ENCODE measurements around the gene TDP2. TPM values are rescaled to one million over a fixed set of nuclear protein-coding genes. Genes with fewer than 3 reads are reported as not detected.

The TDP2 gene
- total RNA-seq, 4 donors from 2014 or later, result 12.2 to 31.9 (median 19.7) TPM

DNA sequence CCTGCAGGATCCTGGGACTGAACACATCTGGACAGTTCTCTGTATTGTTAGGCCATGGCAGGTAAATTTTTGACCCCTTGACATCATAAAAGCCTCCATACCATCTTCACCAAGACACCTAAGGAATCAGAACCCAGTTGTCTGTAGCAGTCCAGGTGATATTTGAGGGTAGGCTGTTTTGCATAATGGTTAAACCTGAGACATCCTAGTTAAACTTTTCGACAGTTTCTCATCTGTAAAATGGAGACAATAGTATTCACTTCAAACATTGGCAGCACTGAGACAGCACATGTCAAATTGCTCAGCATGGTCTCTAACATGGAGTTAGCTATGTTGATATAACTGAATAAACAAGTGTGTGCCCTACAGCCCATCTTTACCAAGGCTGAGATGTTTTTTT is 27.5 kb upstream of the TDP2 start:
- H3K4me3 ChIP-seq, result no peak overlapping the region
- H3K36me3 ChIP-seq, result no peaks in the 10 kb centered on the region
- TF ChIP-seq POLR2A (IDR thresholded peaks at IDR 0.05), result no peak
- TF ChIP-seq, protein P1, sequence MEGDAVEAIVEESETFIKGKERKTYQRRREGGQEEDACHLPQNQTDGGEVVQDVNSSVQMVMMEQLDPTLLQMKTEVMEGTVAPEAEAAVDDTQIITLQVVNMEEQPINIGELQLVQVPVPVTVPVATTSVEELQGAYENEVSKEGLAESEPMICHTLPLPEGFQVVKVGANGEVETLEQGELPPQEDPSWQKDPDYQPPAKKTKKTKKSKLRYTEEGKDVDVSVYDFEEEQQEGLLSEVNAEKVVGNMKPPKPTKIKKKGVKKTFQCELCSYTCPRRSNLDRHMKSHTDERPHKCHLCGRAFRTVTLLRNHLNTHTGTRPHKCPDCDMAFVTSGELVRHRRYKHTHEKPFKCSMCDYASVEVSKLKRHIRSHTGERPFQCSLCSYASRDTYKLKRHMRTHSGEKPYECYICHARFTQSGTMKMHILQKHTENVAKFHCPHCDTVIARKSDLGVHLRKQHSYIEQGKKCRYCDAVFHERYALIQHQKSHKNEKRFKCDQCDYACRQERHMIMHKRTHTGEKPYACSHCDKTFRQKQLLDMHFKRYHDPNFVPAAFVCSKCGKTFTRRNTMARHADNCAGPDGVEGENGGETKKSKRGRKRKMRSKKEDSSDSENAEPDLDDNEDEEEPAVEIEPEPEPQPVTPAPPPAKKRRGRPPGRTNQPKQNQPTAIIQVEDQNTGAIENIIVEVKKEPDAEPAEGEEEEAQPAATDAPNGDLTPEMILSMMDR (IDR thresholded peaks at IDR 0.05), result no peak
- intact Hi-C loops (cut with DNase I), result no loop called here
- 75 to 77% methylated on average over 1 of the region's 1 CpG for WGBS, 2 donors
- DNase-seq, result no peak
- H3K9me3 ChIP-seq, result no peaks in the 10 kb centered on the region
- no peaks in the 10 kb centered on the region for H3K27me3 ChIP-seq
- no peak overlapping the region for H3K27ac ChIP-seq
- H3K4me1 ChIP-seq, result peaks cover 0 to 5% (median 0%) of the 10 kb centered on the region in 3 donors

DNA sequence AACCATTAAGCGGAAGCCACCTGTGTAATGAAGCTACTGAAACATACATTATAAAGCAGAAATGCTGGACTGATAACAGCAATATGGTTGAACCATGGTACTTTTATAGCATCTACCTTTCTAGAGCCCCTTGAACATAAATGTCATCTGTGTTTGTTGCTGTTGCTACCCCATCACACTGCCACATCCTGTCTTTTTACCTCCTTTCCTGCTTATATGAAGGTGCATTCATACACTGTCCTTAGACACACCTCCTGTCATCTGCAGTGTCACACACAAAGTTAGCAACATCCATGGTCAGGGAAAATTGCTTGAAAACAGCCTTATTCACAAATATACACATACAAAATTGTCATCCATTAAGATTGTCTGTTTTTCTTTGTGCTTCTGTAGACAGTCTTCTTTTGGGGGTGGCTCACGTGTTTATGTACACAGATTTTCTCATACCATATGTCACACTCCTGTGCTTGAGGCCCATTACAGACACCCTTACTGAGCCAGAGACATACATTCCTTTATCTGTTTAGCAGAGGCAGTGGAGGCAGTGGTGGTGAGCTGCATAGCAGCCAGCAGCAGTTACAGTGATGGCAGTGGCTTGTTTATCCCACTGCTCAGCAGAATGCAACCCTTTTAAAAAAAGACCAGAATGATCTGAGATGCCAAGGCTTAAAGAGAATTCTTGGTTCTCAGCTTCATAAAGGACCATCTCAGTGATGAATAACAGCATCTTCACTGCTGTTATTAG is 26.3 kb upstream of the TDP2 start:
- no peaks in the 10 kb centered on the region for H3K9me3 ChIP-seq
- intact Hi-C loops (cut with DNase I), result no loop called here
- no peak overlapping the region for H3K4me3 ChIP-seq
- TF ChIP-seq, protein P1 (IDR thresholded peaks at IDR 0.05), result no peak
- DNase-seq, result no peak
- H3K4me1 ChIP-seq, result peaks cover 0 to 5% (median 0%) of the 10 kb centered on the region in 3 donors
- peaks cover 0 to 3% (median 0%) of the 10 kb centered on the region in 3 donors for H3K36me3 ChIP-seq
- no peaks in the 10 kb centered on the region for H3K27me3 ChIP-seq
- no peak overlapping the region for H3K27ac ChIP-seq
- WGBS, 2 donors, result 79 to 92% methylated on average over 2 of the region's 2 CpGs

DNA sequence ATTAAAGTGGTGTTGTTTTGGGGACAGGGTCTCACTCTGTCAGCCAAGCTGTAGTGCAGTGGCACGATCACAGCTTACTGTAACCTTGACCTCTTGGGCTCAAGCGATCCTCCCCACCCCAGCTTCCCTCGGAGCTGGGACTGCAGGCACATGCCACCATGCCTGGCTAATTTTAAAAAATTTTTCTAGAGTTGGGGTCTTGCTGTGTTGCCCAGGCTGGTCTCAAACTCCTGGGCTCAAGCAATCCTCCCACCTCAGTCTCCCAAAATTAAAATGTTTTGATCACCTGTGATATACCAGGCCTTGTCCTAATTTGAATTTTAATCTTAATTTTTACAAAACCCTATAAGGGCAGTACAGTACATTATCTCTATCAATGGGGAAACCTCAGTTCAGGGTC is 25.7 kb upstream of the TDP2 start:
- Histone ChIP-seq H3K4me1 (peaks cover 0 to 5% (median 0%) of the 10 kb centered on the region in 3 donors), H3K9me3 (no peaks in the 10 kb centered on the region), H3K4me3 (no peak overlapping the region), H3K36me3 (peaks cover 0 to 7% (median 0%) of the 10 kb centered on the region in 3 donors), H3K27ac (no peak overlapping the region), H3K27me3 (no peaks in the 10 kb centered on the region)
- intact Hi-C loops (cut with DNase I), result no loop called here
- 89 to 92% methylated on average over 3 of the region's 3 CpGs for WGBS, 2 donors
- DNase-seq, result no peak
- TF ChIP-seq POLR2A (IDR thresholded peaks at IDR 0.05), result no peak
- TF ChIP-seq, protein P1 (IDR thresholded peaks at IDR 0.05), result no peak

DNA sequence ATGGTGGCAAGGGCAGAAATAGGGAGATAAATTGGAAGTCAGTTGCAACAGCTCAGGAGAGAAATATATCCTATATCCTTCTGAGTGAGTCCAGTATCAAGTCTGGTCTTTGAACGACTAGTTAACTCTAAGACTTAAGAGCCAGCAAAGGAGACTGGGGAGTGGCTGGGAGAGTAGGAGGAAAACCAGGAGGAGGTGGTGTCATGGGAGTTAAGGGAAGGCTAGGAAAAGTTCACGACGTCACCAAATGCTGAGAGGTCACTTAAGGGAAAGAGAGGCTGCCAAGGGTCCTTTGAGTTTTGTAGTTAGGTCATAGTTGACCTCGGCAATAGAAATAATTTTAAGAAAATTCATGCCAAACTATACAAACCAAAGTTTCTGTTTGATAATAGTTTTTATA is 25.3 kb upstream of the TDP2 start:
- intact Hi-C loops (cut with DNase I), result no loop called here
- WGBS, 2 donors, result 76% methylated on average over 4 of the region's 4 CpGs

DNA sequence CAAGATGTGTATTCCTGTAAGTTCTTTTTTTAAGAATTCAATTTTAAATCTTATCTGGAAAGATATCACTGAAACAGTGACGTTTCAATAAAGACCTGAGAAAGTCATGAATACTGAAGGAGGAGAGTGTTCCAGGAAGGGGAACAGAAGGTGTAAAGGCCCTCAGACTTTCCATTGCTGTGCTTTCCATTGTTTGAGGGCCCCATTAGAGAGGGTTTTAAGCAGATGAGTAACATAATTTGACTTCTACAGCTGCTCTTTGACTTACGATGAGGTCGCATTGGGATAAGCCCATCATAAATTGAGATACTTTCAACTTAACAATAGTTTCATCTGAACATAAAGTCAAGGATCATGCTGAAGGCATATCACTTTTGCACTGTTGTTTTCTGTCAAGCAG is 24.9 kb upstream of the TDP2 start:
- WGBS, 2 donors, result 86 to 91% methylated on average over 3 of the region's 3 CpGs
- no peaks in the 10 kb centered on the region for H3K27me3 ChIP-seq
- TF ChIP-seq, protein P1 (IDR thresholded peaks at IDR 0.05), result no peak
- no peak for TF ChIP-seq POLR2A (IDR thresholded peaks at IDR 0.05)
- intact Hi-C loops (cut with DNase I), result no loop called here
- H3K36me3 ChIP-seq, result peaks cover 0 to 7% (median 0%) of the 10 kb centered on the region in 3 donors
- H3K9me3 ChIP-seq, result no peaks in the 10 kb centered on the region
- peaks cover 0 to 5% (median 0%) of the 10 kb centered on the region in 3 donors for H3K4me1 ChIP-seq
- no peak for DNase-seq
- no peak overlapping the region for H3K4me3 ChIP-seq
- no peak overlapping the region for H3K27ac ChIP-seq

More for the DNA sequence above, 25.3 kb upstream of the TDP2 start:
- Histone ChIP-seq H3K27ac (no peak overlapping the region), H3K27me3 (no peaks in the 10 kb centered on the region), H3K9me3 (no peaks in the 10 kb centered on the region), H3K36me3 (peaks cover 0 to 7% (median 0%) of the 10 kb centered on the region in 3 donors), H3K4me3 (no peak overlapping the region), H3K4me1 (peaks cover 0 to 5% (median 0%) of the 10 kb centered on the region in 3 donors)
- DNase-seq, result no peak
- no peak for TF ChIP-seq POLR2A (IDR thresholded peaks at IDR 0.05)
- TF ChIP-seq, protein P1 (IDR thresholded peaks at IDR 0.05), result no peak
